Activated gamma-delta T cell (primary cell): ENCODE measurements around the gene SRRM1.
"Not testable (repeated sequence)": the region's sequence is repeated elsewhere in the genome, so short reads cannot be mapped to it uniquely, and the experiment has no call there.

Experiments used
- DNase-seq: peaks from one replicate; lab custom pipeline; 2025; lab: John Stamatoyannopoulos, UW

SRRM1 gene

GRCh38 chr1:24720152-24720551 is 77.0 kb downstream of the SRRM1 start:
- DNase-seq = no peak

- no peak for DNase-seq
These were observed 78.4 kb downstream of the SRRM1 start for GRCh38 chr1:24721533-24721932.

DNA sequence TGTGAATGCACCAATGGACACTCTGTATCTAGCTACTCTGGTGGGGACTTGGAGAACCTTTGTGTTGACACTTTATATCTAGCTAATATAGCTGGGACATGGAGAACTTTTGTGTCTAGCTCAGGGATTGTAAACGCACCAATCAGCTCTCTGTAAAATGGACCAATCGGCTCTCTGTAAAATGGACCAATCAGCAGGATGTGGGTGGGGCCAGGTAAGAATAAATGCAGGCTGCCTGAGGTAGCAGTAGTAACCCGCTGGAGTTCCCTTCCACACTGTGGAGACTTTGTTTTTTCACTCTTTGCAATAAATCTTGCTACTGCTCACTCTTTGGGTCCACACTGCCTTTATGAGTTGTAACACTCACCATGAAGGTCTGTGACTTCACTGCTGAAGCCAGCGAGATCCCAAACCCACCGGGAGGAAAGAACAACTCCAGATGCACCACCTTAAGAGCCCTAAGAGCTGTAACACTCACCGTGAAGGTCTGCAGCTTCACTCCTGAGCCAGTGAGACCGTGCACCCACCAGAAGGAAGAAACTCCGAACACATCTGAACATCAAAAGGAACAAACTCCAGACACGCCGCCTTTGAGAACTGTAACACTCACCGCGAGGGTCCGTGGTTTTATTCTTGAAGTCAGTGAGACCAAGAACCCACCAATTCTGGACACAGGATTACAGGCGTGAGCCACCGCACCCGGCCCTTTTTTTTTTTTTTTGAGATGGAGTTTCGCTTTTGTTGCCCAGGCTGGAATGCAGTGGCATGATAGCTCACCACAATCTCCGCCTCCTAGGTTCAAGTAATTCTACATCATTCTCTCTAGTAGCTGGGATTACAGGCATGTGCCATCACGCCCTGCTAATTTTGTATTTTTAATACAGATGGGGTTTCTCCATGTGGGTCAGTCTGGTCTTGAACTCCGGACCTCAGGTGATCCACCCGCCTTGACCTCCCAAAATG is 79.3 kb downstream of the SRRM1 start:
- not testable (repeated sequence) for DNase-seq
